Endothelial cell of umbilical vein (primary cell): ENCODE results near the gene SYTL2. TPM values are rescaled to one million over a fixed set of nuclear protein-coding genes. Genes with fewer than 3 reads are reported as not detected.

Source experiments
- BruUV-seq: library from RNA; stranded (reverse); fragments of 400-500 nt; replicated peaks from 2 replicates; lab custom pipeline; 2021; lab: Mats Ljungman, UMichigan
- CTCF ChIA-PET: fragments of 300-600, 350-600 bp; sonication (Branson Sonifier 250); formaldehyde crosslinking; loops from one replicate; lab custom pipeline; 2021; ENCODE audit warnings: antibody characterized with exemption, inconsistent platforms; lab: Charles Lee
- POLR2A ChIA-PET: fragments of 300-600, 350-600 bp; sonication (Branson Sonifier 250); formaldehyde crosslinking; loops from one replicate; lab custom pipeline; 2021; ENCODE audit warnings: antibody characterized with exemption, inconsistent platforms; lab: Charles Lee
- DNase-seq: peaks from one replicate; pipeline ENCODE4 v3.0.0-alpha.2; 2011; ENCODE audit warnings: low read depth, low spot score
- FAIRE-seq: peaks from 2 replicates; lab custom pipeline; 2011; peaks lifted over from hg19 to GRCh38; lab: Jason Lieb, UNC
- H2AFZ ChIP-seq: 2 replicates; pipeline ENCODE4 v1.6.0; 2012; ENCODE audit warnings: low read depth, low read length, control low read depth, inconsistent platforms
- H3K27ac ChIP-seq: 2 replicates; pipeline ENCODE4 v1.5.1; 2011; ENCODE audit warnings: low read depth, mild to moderate bottlenecking, control low read depth, low read length, moderate library complexity; ENCODE audit not compliant: insufficient read depth
- H3K27me3 ChIP-seq, 2 experiments: 2 replicates each; pipeline versions ENCODE4 v1.6.0 to v1.6.1; 2011; ENCODE audit warnings: low read length in 2 of 2, mixed read lengths in 1 of 2; ENCODE audit not compliant: control insufficient read depth in 2 of 2, insufficient read depth in 2 of 2
- H3K36me3 ChIP-seq, 2 experiments: 2 replicates in 1 of 2; 3 replicates in 1 of 2; pipeline ENCODE4 v1.5.1; 2011; ENCODE audit warnings: low read length in 2 of 2, mild to moderate bottlenecking in 1 of 2, moderate library complexity in 1 of 2; ENCODE audit not compliant: control insufficient read depth in 2 of 2, insufficient read depth in 2 of 2; ENCODE audit errors: extremely low read depth in 1 of 2
- H3K4me1 ChIP-seq: 3 replicates; pipeline ENCODE4 v1.5.1; 2011; ENCODE audit warnings: mild to moderate bottlenecking, low read length; ENCODE audit not compliant: control insufficient read depth, insufficient read depth; ENCODE audit errors: extremely low read depth
- H3K4me2 ChIP-seq: 2 replicates; pipeline ENCODE4 v1.6.1; 2011; ENCODE audit warnings: low read length, control low read depth, mixed read lengths; ENCODE audit not compliant: insufficient read depth
- H3K4me3 ChIP-seq, 3 experiments: fragments of 200-600 bp in 1 of 3; sonication (generic), shearing (Covaris generic) in 1 of 3; replicated peaks in 1 of 3; 2 replicates each; pipeline ENCODE4 v1.5.1; 2011 to 2016; ENCODE audit warnings: control low read depth in 3 of 3, low read length in 3 of 3, mild to moderate bottlenecking in 2 of 3, inconsistent platforms in 1 of 3, low read depth in 1 of 3, moderate library complexity in 1 of 3; ENCODE audit not compliant: insufficient read depth in 1 of 3
- H3K79me2 ChIP-seq: 2 replicates; pipeline ENCODE4 v1.6.0; 2012; ENCODE audit warnings: low read length, inconsistent platforms; ENCODE audit not compliant: control insufficient read depth, insufficient read depth
- H3K9ac ChIP-seq: replicated peaks from 2 replicates; pipeline ENCODE3; 2011; ENCODE audit warnings: low read length, control low read depth; ENCODE audit not compliant: insufficient read depth; ENCODE audit errors: extremely low read depth
- H3K9me1 ChIP-seq: replicated peaks from 3 replicates; pipeline ENCODE4 v1.6.0; 2011; ENCODE audit warnings: mild to moderate bottlenecking, low read length; ENCODE audit not compliant: control insufficient read depth, insufficient read depth; ENCODE audit errors: extremely low read depth
- H3K9me3 ChIP-seq: replicated peaks from 2 replicates; pipeline ENCODE4 v1.5.1; 2012; ENCODE audit warnings: low read length, inconsistent platforms; ENCODE audit not compliant: control insufficient read depth, insufficient read depth
- H4K20me1 ChIP-seq: replicated peaks from 2 replicates; pipeline ENCODE3; 2011; ENCODE audit warnings: mild to moderate bottlenecking, low read length; ENCODE audit not compliant: control insufficient read depth, insufficient read depth; ENCODE audit errors: extremely low read depth
- CTCF ChIP-seq, 2 donors: IDR thresholded peaks; 1 replicate in 1 of 2; 2 replicates in 1 of 2; pipeline ENCODE4 v1.5.1; 2011; ENCODE audit warnings: low read length in 2 of 2, mild to moderate bottlenecking in 2 of 2, moderate library complexity in 2 of 2, control low read depth in 1 of 2, inconsistent platforms in 1 of 2, low read depth in 1 of 2; ENCODE audit not compliant: insufficient read depth in 1 of 2; ENCODE audit errors: extremely low read depth in 1 of 2
- EZH2 ChIP-seq: IDR thresholded peaks from 2 replicates; pipeline ENCODE4 v1.6.1; 2012; ENCODE audit warnings: borderline replicate concordance, low read depth, mild to moderate bottlenecking, moderate library complexity, low read length, inconsistent platforms; ENCODE audit not compliant: severe bottlenecking
- FOS ChIP-seq: IDR thresholded peaks from 2 replicates; pipeline ENCODE4 v1.6.1; 2011; ENCODE audit warnings: mild to moderate bottlenecking, low read length, moderate library complexity, borderline replicate concordance; ENCODE audit not compliant: insufficient read depth
- GATA2 ChIP-seq: IDR thresholded peaks from 2 replicates; pipeline ENCODE4 v1.7.0; 2011; ENCODE audit warnings: low read depth, mild to moderate bottlenecking, moderate library complexity, mixed read lengths, low read length; ENCODE audit not compliant: insufficient read length, insufficient read depth
- JUN ChIP-seq: IDR thresholded peaks from 2 replicates; pipeline ENCODE4 v1.6.1; 2011; ENCODE audit warnings: borderline replicate concordance, low read depth; ENCODE audit not compliant: insufficient read length, insufficient read depth
- MYC ChIP-seq: IDR thresholded peaks from one replicate; pipeline ENCODE4 v1.6.1; 2011; ENCODE audit warnings: mild to moderate bottlenecking, low read depth, low read length
- POLR2A ChIP-seq: IDR thresholded peaks from 2 replicates; pipeline ENCODE4 v1.6.1; 2012; ENCODE audit warnings: low read depth, mild to moderate bottlenecking, control low read depth, low read length
- POLR2AphosphoS5 ChIP-seq: IDR thresholded peaks from 2 replicates; pipeline ENCODE4 v1.6.1; 2012; ENCODE audit warnings: low read depth, mild to moderate bottlenecking, control low read depth, low read length, moderate library complexity; ENCODE audit not compliant: insufficient read depth
- dilution Hi-C: fragments of 300-500 bp; cut with MboI; formaldehyde crosslinking; loops from one replicate; pipeline ENCODE4 v1.15.0; 2019; ENCODE audit warnings: low sequenced_read_pairs; ENCODE audit not compliant: extremely low pct_ligation_motif_present
- intact Hi-C: fragments of 100-400 bp; cut with micrococcal nuclease; formaldehyde crosslinking; loops from one replicate; pipeline ENCODE4 v1.10.0; 2022
- polyA plus RNA-seq, 4 experiments: library from polyadenylated mRNA; depleted of rRNA in 3 of 4; stranded (reverse) in 3 of 4; unstranded in 1 of 4; fragments of >200 nt; gene quantifications; 2 replicates each; pipeline versions ENCODE4 v1.2.1 to v1.2.3, GENCODE V29; 2011 to 2012; ENCODE audit warnings: missing spikeins in 1 of 4
- total RNA-seq: library from RNA; stranded (reverse); gene quantifications from 2 replicates; pipeline ENCODE4 v1.2.3, GENCODE V29; 2021
- TF ChIP-seq, protein P1 (sequence below): IDR thresholded peaks from 2 replicates; pipeline ENCODE4 v1.6.1; 2011; ENCODE audit not compliant: insufficient read depth, insufficient read length

Gene SYTL2
- total and polyA plus RNA-seq, 2 donors (not counting 3 experiments of a cell fraction or from before 2014, with no cell fraction given): 1.4 to 2.4 TPM

DNA sequence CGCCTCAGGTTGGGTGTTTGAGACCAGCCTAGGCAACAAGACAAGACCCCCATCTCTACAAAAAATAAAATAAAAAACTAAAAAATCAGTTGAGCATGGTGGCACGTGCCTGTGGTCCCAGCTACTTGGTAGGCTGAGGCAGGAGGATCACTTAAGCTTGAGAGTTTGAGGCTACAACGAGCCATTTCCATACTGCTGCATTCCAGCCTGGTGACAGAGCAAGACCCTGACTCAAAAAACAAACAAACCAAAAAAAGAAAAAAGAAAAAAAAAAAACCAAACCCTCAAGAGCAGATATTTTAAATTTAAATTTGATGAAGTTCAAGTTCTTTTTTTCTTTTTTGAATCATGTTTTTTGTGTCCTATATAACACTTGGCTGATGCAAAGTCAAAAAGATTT lies 37.1 kb upstream of the SYTL2 start:
- H3K27me3 ChIP-seq: no peaks in the 10 kb centered on the region
- no peaks in the 10 kb centered on the region for H3K36me3 ChIP-seq
- no peak overlapping the region for H2AFZ ChIP-seq
- BruUV-seq: no TSS peak
- no peak overlapping the region for H3K9ac ChIP-seq
- no peak overlapping the region for H3K4me2 ChIP-seq
- peaks cover 3% of the 10 kb centered on the region for H3K4me1 ChIP-seq
- intact Hi-C loops: no loop called here
- no peak overlapping the region for H3K27ac ChIP-seq
- ChIA-PET POLR2A (no interaction called here), CTCF (interaction anchor here (1.4 kb wide), 1 partner anchor 156 kb away, joined by 6 read pairs; no protein-coding TSS in a partner anchor)
- no peaks in the 10 kb centered on the region for H3K9me3 ChIP-seq
- FAIRE-seq (peak; percentile 8), DNase-seq (no peak)
- H4K20me1 ChIP-seq: no peaks in the 10 kb centered on the region
- no peak for TF ChIP-seq MYC
- no peak for TF ChIP-seq GATA2
- no peak for TF ChIP-seq POLR2A
- TF ChIP-seq JUN: no peak
- TF ChIP-seq CTCF (IDR thresholded peaks at IDR 0.05; ENCODE audit: extremely low read depth in 1 of 2, insufficient read depth in 1 of 2, low read depth in 1 of 2, low read length in 2 of 2): no peak
- TF ChIP-seq FOS: no peak
- TF ChIP-seq, protein P1, sequence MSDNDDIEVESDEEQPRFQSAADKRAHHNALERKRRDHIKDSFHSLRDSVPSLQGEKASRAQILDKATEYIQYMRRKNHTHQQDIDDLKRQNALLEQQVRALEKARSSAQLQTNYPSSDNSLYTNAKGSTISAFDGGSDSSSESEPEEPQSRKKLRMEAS: no peak
- TF ChIP-seq POLR2AphosphoS5: no peak
- TF ChIP-seq EZH2: no peak
- no peaks in the 10 kb centered on the region for H3K79me2 ChIP-seq
- no peaks in the 10 kb centered on the region for H3K9me1 ChIP-seq
- H3K4me3 ChIP-seq: no peak overlapping the region
- dilution Hi-C loops: no loop called here
